HFF-Myc (cell line): ENCODE results near the gene DISC1.

Experiments
- DNase-seq: peaks from one replicate; pipeline ENCODE4 v3.0.0-alpha.2; 2011; ENCODE audit warnings: low read depth; ENCODE audit errors: extremely low read depth
- H3K4me3 ChIP-seq: replicated peaks from 2 replicates; pipeline ENCODE4 v1.5.1; 2011; ENCODE audit warnings: low read depth, mild to moderate bottlenecking, control low read depth, low read length
- CTCF ChIP-seq: IDR thresholded peaks from 2 replicates; pipeline ENCODE4 v1.5.1; 2012; ENCODE audit warnings: mild to moderate bottlenecking, low read depth, low read length, control low read depth; ENCODE audit errors: missing control alignments

The DISC1 gene

GRCh38 chr1:231626535-231626950 is at the start of gene DISC1:
DISC1 (plus strand) TSS chr1:231626790; CDS start chr1:231626868, 78 bp downstream.
- no peak for TF ChIP-seq CTCF
- peak within 1 kb of the TSS; percentile 63 for H3K4me3 ChIP-seq

GRCh38 chr1:231576804-231577718 is 49.5 kb upstream of the DISC1 start:
- TF ChIP-seq CTCF: no peak
- DNase-seq: no peak

More at GRCh38 chr1:231626535-231626950, at the start of gene DISC1:
- peak; percentile 69 for DNase-seq

GRCh38 chr1:231580874-231581273 is 45.7 kb upstream of the DISC1 start:
- DNase-seq: no peak
- no peak overlapping the region for H3K4me3 ChIP-seq
- no peak for TF ChIP-seq CTCF

More at GRCh38 chr1:231576804-231577718, 49.5 kb upstream of the DISC1 start:
- no peak overlapping the region for H3K4me3 ChIP-seq

GRCh38 chr1:231581859-231582258 is 44.7 kb upstream of the DISC1 start:
- TF ChIP-seq CTCF: no peak
- H3K4me3 ChIP-seq: no peak overlapping the region
- DNase-seq: no peak

GRCh38 chr1:231583376-231583775 is 43.2 kb upstream of the DISC1 start:
- H3K4me3 ChIP-seq: no peak overlapping the region
- no peak for DNase-seq
- no peak for TF ChIP-seq CTCF

- H3K4me3 ChIP-seq: no peak overlapping the region
- no peak for DNase-seq
- peak; percentile 26 for TF ChIP-seq CTCF
Measured at GRCh38 chr1:231584117-231584516, 42.5 kb upstream of the DISC1 start.
